GM12892 (cell line): ENCODE data around the gene TRIM2.
A peak's percentile ranks its signal among the peaks of the same experiment; 100 is the strongest.

ENCODE experiments used
- DNase-seq: peaks from one replicate; pipeline ENCODE4 v3.0.0; 2011; ENCODE audit not compliant: insufficient read length
- FAIRE-seq: peaks from 2 replicates; lab custom pipeline; 2011; peaks lifted over from hg19 to GRCh38; lab: Jason Lieb, UNC
- POLR2A ChIP-seq: IDR thresholded peaks from 2 replicates; pipeline ENCODE4 v1.6.1; 2011; ENCODE audit warnings: low read depth, low read length, control low read depth
- POLR2AphosphoS5 ChIP-seq: IDR thresholded peaks from 2 replicates; pipeline ENCODE4 v1.6.1; 2011; ENCODE audit warnings: low read depth, low read length, control low read depth
- TAF1 ChIP-seq: IDR thresholded peaks from 2 replicates; pipeline ENCODE4 v1.6.1; 2011; ENCODE audit warnings: low read depth, mild to moderate bottlenecking, control low read depth, low read length, borderline replicate concordance

TRIM2 gene

DNA sequence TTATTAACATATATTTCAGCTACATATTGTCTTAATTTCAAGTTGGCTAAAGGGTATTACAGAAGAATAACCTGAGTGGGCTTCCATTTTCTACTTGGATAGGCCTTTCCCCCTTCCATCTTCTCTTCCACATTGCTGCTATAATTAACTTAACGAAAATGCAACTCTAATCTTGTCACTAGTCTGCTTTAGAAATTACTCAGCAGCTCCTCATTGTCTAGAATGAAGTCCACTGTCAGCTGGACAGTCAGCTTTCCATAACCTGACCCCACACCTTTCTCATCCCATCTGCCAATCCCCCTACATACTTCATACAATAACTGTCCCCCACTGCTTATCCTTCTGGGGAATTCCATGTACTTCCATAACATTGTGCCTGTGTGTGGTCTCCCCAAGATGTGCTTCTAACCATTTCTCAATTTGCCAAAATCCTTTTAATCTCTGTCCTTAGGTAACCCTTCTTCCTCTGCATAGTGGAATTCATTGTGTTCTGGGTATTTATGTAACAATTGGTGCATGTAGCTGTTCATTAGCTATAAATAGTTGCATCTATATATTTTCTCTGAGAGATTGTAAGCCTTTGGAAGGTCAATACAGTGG, 145.1 kb downstream of the TRIM2 start:
- TF ChIP-seq POLR2AphosphoS5, result no peak
- TF ChIP-seq POLR2A, result no peak
- TF ChIP-seq TAF1, result no peak
- FAIRE-seq, result peak; percentile 61
- DNase-seq, result no peak

DNA sequence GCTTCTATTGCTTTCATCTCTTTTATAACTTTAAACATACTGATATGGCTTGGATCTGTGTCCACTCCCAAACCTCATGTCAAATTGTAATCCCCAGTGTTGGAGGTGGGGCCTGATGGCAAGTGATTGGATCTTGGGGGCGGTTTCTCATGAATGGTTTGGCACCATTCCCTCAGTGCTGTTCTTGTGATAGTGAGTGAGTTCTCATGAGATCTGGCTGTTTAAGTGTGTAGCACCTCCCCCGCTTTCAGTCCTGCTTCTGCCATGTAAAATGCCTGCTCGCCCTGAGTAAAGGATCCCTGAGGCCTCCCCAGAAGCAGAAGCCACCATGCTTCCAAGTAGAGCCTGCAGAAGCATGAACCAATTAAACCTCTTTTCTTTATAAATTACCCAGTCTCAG, 157.9 kb downstream of the TRIM2 start:
- DNase-seq (no peak), FAIRE-seq (no peak)
- TF ChIP-seq POLR2AphosphoS5 (no peak), POLR2A (no peak)

DNA sequence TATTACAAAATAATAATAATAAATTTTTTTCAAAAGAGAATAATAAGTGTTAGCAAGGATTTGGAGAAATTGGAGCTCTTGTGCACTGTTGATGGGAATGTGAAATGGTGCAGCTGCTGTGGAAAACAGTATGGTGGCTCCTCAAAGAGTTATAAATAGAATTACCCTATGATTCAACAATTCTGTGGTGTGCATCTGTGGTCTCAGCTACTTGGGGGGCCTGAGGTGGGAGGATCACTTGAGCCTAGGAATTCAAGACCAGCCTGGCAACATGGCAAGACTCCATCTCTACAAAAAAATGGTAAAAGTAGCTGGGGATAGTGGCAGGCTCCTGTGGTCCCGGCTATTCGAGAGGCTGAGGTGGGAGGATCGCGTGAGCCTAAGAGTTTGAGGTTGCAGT, 159.8 kb downstream of the TRIM2 start:
- DNase-seq, result no peak
- FAIRE-seq, result no peak
- TF ChIP-seq POLR2AphosphoS5 (no peak), POLR2A (no peak), TAF1 (no peak)

DNA sequence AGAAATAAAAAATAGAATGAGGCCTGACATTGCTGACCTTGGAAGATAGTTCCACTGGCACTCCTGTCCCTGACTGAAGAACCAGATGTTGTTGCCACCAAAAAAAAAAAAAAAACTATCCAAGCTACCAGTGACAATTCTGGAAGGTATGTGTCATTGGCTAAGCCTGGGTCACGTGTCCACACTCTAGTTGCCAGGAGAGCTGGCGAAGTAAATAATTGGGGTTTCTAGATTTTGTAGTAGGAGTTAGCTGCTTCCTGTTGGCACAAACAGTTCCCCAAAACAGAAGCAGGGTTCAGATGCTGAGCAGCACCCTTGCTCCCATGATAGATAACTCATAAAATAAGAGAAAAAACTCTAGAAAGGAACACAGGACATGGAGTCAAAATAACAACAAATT, 160.8 kb downstream of the TRIM2 start:
- no peak for FAIRE-seq
- TF ChIP-seq POLR2A, result no peak
- TF ChIP-seq POLR2AphosphoS5, result no peak
- no peak for TF ChIP-seq TAF1
- no peak for DNase-seq

DNA sequence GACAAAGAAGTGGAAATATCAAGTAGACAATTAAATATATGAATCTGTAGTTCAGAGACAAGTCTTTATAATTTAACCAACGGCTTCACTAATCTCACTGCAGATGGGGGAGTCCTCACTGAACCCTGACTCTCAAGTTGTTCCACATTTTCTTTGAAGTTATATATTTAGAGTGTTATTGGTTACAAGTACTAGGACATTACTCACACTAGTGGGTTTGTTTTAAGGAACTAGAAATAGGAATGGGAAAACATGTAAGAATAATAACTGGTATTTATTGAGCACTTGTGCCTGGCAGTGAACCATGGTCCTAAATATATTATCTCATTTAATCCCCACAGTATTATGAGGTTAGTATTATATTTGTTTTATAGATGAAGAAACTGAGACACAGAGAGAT, 162.2 kb downstream of the TRIM2 start:
- no peak for FAIRE-seq
- TF ChIP-seq TAF1, result no peak
- no peak for TF ChIP-seq POLR2AphosphoS5
- no peak for TF ChIP-seq POLR2A
- DNase-seq, result no peak

DNA sequence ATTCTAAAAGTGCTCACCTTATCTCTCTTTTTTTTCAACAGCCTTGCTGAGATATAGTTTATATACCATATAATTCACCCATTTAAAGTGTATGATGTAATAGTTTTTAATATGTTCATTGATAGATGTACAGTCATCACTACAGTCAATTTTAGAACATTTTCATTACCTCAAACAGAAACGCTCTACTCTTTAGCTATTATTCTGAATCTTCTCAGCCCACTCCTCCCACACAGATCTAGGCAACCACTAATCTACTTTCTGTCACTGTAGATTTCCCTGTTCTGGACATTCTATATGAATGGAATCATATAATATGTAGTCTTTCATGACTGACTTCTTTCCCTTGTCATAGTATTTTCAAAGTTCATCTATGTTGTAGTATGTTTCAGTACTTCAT, 162.8 kb downstream of the TRIM2 start:
- TF ChIP-seq TAF1 (no peak), POLR2AphosphoS5 (no peak), POLR2A (no peak)
- DNase-seq (no peak), FAIRE-seq (no peak)

DNA sequence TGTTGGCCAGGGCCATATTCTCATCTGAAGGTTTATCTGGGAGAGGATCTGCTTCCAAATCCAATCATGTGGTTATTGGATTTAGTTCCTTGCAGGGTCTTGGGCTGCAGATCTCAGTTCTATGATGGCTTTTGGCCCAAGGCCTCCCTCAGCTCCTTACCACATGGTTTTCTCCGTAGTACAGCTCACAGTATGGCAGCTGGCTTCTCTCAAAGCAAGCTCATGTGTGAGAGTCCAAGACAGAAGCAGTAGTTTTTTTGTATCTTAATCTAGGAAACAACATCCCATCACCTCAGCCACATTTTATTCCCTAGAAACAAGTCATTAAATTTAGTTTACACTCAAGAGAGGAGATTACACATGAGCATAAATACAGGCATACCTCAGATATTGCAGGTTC, 164.8 kb downstream of the TRIM2 start:
- no peak for TF ChIP-seq POLR2AphosphoS5
- TF ChIP-seq POLR2A, result no peak
- no peak for TF ChIP-seq TAF1
- no peak for FAIRE-seq
- DNase-seq, result no peak

DNA sequence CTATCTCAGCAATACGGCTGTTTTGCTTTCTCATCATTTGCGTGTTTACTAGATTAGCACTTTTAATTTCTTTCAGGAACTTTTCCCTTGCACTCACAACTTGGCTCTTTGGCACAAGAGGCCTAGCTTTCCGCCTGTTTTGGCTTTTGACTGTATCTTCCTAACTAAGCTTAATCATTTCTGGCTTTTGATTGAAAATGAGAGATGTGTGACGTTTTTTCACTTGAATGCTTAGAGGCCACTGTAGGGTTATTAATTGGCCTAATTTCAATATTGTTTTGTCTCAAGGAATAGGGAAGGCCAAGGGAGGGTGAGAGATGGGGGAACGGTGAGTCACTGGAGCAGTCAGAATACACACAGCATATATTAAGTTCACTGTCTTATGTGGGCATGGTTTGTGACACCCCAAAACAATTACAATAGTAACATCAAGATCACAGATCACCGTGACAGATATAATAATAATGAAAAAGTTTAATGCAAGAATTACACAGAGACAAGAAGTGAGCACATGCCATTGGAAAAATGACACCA, 167.5 kb downstream of the TRIM2 start:
- FAIRE-seq, result no peak
- DNase-seq, result no peak
- TF ChIP-seq POLR2A (no peak), TAF1 (no peak)

DNA sequence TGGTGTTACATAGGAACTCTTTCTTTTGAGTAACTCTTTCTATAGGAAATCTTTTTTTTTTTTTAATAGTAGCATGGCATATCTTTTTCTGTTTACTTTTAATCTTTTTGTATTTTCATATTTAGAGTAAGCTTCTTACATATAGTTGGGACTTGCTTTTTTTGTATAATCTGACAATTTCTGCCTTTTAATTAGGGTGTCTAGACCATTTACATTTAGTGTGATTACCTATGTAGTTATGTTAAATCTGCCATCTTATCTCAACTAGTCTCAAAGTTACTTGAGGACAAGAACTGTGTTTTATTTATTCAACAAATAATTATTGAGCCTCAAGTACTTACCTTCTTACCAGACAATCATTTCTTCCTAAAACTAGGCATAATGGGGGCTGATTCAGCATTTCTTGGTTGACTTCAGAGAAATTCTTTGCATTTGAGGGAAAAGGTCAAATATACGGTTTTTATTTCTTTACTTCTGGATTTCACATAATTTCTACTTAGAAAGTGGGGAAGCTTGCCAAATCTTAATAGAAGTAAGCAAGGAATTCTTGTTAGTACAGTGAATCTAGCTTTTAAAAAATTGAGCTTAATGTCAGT, 168.8 kb downstream of the TRIM2 start:
- TF ChIP-seq POLR2AphosphoS5 (no peak), TAF1 (no peak), POLR2A (no peak)
- no peak for FAIRE-seq
- no peak for DNase-seq

DNA sequence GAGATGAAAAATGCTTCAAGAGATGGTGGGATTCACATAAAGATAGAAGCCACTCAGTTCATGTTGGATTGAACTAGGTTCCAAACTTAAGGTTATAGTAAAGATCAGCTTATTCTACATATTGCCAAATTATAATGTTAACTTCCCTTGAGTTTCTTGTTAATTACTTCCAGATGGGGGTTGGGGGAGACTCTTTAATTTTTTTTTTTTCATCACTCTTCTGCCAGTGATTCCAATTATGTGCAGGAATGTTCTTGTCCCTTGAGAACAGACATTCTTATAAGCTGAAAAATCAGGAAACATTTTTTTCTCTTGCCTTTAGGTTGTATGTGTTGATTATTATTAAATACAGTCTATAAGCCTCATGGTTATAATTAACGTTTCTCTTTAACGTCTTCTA, 170.2 kb downstream of the TRIM2 start:
- DNase-seq, result no peak
- no peak for FAIRE-seq
- TF ChIP-seq POLR2A (no peak), POLR2AphosphoS5 (no peak), TAF1 (no peak)

DNA sequence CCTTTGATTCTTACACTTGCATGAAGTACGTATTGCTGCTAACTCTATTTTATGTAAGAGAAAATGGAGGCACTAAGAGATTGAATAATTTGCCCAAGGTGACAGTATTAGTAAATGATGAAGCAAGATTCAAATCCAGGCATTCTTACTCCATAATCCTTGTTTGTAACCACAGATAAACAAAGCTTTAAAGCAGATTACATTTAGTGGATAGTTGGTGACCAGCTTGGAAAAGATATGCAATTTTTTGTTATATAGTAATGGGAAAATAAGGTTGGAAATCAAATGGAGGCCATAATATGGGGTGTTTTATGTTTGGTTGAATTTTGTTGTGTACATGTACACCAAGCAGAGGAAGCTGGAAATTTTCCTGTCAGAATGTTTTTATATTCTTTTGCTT, 171.1 kb downstream of the TRIM2 start:
- DNase-seq (no peak), FAIRE-seq (no peak)
- TF ChIP-seq TAF1 (no peak), POLR2A (no peak), POLR2AphosphoS5 (no peak)

DNA sequence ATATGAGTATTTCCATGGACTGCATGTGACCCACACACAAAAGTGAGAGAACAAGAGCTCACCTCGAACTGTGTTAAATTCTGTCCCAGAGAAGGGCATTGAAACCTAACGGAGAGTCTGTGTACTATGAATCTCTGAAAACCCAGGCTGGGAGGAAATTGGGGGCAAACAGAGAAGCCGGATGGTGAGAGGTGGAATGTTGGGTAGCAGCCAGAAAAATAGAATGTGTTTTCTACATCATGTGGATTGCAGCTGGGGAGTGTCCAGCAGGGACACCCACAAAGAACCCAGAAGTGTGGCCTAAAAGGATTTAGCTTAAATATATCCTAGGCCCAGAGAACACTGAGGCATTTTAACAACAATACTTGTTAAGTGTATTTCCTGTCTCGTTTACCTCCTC, 178.9 kb downstream of the TRIM2 start:
- DNase-seq, result no peak
- no peak for FAIRE-seq

More for the DNA sequence above, 178.9 kb downstream of the TRIM2 start:
- no peak for TF ChIP-seq POLR2AphosphoS5
- no peak for TF ChIP-seq POLR2A
- TF ChIP-seq TAF1, result no peak
